ENCODE results near the gene NBEAL2.
"Not testable (repeated sequence)": the region's sequence is repeated elsewhere in the genome, so short reads cannot be mapped to it uniquely, and the experiment has no call there.

The NBEAL2 gene

DNA sequence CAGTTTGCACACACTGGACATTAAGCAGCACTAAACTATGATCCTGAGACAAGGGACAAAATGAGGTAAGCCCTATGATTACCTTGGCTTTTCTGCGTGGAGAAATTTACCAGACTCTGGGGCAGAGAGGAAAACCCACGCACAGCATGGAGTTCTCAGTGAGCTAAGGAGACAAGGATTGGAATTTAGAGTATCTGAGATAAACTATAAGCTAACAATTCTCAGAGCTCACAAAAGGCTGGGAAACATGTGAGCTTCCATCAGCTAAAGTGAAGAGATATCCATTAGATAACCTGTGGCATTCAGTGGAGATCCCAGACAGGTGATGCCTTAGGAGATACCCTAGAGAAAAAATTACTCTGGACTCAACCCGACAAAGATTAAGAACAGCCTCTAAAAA lies 48.7 kb downstream of the NBEAL2 start:
- no peak overlapping the region for H3K4me3 ChIP-seq (ENCODE audit: low read depth, low read length)
- TF ChIP-seq, protein P1, sequence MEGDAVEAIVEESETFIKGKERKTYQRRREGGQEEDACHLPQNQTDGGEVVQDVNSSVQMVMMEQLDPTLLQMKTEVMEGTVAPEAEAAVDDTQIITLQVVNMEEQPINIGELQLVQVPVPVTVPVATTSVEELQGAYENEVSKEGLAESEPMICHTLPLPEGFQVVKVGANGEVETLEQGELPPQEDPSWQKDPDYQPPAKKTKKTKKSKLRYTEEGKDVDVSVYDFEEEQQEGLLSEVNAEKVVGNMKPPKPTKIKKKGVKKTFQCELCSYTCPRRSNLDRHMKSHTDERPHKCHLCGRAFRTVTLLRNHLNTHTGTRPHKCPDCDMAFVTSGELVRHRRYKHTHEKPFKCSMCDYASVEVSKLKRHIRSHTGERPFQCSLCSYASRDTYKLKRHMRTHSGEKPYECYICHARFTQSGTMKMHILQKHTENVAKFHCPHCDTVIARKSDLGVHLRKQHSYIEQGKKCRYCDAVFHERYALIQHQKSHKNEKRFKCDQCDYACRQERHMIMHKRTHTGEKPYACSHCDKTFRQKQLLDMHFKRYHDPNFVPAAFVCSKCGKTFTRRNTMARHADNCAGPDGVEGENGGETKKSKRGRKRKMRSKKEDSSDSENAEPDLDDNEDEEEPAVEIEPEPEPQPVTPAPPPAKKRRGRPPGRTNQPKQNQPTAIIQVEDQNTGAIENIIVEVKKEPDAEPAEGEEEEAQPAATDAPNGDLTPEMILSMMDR (IDR thresholded peaks at IDR 0.05; ENCODE audit: low read depth, low read length): no peak

DNA sequence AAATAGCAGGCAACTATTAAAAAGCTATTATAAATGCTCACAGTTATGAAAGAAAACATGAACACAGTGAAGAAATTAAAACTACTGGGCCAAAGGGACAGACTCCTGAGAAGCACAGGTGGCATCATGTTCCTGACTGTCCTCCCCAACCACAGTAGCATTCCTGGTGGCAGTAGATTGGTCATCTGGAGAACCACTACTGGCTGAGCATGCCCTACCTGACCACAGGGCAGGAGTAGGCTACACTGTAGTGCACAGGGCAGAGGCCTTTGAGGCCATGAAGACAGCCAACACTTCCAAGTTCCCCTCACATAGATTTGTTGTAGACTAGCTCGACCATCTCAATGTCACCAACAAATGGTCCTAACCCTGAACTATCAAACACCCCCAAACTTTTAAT lies 49.2 kb downstream of the NBEAL2 start:
- TF ChIP-seq, protein P1 (IDR thresholded peaks at IDR 0.05; ENCODE audit: low read depth, low read length): no peak
- H3K4me3 ChIP-seq (ENCODE audit: low read depth, low read length): no peak overlapping the region

DNA sequence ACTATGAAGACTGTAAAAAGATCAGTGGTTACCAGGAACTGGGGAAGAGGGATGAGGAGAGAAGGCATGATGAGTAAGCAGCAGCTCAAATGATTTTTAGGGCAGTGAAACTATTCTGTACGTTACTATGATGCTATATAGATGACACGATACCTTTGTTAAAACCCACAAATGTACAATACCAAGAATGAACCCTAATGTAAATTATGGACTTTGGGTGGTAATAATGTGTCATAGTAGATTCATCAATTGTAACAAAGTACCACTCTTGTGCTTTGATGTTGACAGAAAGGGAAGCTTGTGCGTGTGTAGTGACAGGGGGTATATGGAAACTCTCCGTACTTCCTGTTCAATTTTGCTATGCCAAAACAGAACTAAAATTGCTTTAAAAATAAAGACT lies 51.6 kb downstream of the NBEAL2 start:
- not testable (repeated sequence) for H3K4me3 ChIP-seq (ENCODE audit: low read depth, low read length)

DNA sequence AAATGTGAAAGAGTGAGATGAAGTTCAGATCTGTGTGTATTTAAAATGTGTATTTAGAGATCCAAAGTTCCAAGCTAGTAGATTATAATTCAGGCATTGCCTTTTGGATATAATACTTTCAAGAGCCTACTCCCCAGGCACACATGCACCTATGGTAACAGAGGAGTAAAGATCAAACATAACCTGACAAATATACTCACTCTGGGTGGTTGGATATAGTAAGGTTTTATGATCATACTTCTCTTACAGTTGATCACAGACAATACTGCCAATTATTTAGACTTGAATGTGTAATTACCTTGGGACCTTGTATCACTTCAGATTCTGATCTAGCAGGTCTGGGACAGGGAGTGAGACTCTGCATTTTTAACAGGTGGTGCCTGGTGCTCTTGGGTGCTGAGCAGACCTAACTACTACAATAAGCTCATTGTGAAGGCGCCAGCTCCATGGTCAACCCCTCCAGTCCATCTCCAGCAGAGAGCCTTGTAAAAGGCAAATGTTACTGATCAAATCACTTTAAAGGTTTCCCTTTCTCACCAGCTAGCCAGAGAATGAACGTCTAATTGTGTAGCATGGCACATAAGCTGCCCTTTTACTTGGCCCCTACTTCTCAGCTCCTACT lies 55.5 kb downstream of the NBEAL2 start:
- no peak overlapping the region for H3K4me3 ChIP-seq (ENCODE audit: low read depth, low read length)
- TF ChIP-seq, protein P1 (IDR thresholded peaks at IDR 0.05; ENCODE audit: low read depth, low read length): no peak

DNA sequence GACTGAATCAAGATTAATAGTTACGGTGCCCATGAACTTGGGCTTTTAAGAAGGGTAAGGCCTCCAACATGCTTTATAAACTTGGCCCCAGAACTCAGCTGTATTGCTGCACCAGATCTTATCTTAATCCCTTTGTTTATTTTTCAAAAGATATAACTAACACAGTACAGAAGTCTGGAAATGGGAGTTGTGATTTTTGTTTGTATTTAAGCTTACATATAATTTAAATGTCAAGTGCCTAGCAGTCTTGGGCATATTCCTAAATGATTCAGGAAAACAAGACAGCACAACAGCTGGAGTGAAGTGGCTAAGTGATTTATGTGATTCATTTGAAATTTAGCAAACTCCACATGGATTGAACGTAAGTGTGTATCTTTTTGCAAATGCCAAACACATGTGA lies 56.2 kb downstream of the NBEAL2 start:
- TF ChIP-seq, protein P1 (IDR thresholded peaks at IDR 0.05; ENCODE audit: low read depth, low read length): no peak
- H3K4me3 ChIP-seq (ENCODE audit: low read depth, low read length): no peak overlapping the region

DNA sequence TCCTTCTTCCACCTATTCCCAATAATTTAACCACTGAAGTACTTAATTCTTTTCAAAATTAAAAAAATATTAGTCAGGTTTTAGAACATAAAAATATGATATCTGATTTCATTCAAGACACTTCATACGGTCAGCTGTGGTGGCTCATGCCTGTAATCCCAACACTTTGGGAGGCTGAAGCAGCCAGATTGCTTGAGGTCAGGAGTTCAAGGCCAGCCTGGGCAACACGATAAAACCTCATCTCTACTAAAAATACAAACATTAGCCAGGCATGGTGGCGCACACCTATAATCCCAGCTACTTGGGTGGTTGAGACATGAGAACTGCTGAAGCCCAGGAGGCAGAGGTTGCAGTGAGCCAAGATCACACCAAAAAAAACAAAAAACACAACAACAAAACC lies 56.7 kb downstream of the NBEAL2 start:
- H3K4me3 ChIP-seq (ENCODE audit: low read depth, low read length): no peak overlapping the region
- TF ChIP-seq, protein P1 (IDR thresholded peaks at IDR 0.05; ENCODE audit: low read depth, low read length): no peak

DNA sequence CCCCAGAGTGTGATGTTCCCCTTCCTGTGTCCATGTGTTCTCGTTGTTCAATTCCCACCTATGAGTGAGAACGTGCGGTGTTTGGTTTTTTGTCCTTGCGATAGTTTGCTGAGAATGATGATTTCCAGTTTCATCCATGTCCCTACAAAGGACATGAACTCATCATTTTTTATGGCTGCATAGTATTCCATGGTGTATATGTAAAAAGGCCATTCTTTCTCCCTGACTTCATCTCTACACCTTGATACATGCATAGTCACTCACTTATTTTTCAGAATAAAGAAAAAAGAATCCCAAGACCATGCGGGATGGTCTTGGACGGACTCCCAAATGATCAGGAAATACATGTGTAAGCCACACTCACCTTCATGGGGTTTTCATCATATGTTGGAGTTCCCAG lies 57.8 kb downstream of the NBEAL2 start:
- not testable (repeated sequence) for H3K4me3 ChIP-seq (ENCODE audit: low read depth, low read length)

DNA sequence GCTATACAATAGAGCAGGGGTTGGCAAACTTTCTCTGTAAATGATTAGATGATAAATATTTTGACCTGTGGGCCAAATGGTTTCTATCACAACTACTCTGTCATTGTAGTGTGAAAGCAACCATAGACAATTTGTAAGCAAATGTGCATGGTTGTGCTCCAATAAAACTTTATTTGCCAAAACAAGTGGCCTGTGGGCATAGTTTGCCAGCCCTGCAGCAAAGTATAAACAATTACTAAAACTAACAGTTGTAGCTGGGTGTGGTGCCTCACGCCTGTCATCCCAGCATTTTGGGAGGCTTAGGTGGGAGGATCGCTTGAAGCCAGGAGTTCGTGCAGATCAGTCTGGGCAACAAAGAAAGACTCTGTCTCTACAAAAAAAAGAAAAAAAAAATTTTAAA lies 61.6 kb downstream of the NBEAL2 start:
- TF ChIP-seq, protein P1 (IDR thresholded peaks at IDR 0.05; ENCODE audit: low read depth, low read length): no peak

More for the DNA sequence above, 61.6 kb downstream of the NBEAL2 start:
- H3K4me3 ChIP-seq (ENCODE audit: low read depth, low read length): no peak overlapping the region

Measured in WI38 (cell line).